HUES6 (cell line): ENCODE measurements around the gene C4A.
"Not testable (repeated sequence)": the region's sequence is repeated elsewhere in the genome, so short reads cannot be mapped to it uniquely, and the experiment has no call there.

ENCODE experiments used
- H3K27ac ChIP-seq: 2 replicates; pipeline ENCODE4 v1.7.0; 2013; ENCODE audit warnings: low read depth, mild to moderate bottlenecking, low read length, inconsistent platforms
- H3K27me3 ChIP-seq: 2 replicates; pipeline ENCODE4 v1.6.1; 2013; ENCODE audit warnings: low read length; ENCODE audit not compliant: control insufficient read depth, insufficient read depth
- H3K36me3 ChIP-seq: 2 replicates; pipeline ENCODE4 v1.6.1; 2013; ENCODE audit warnings: low read length; ENCODE audit not compliant: control insufficient read depth, insufficient read depth
- H3K4me1 ChIP-seq: 2 replicates; pipeline ENCODE4 v1.6.1; 2013; ENCODE audit warnings: low read length; ENCODE audit not compliant: control insufficient read depth, insufficient read depth
- H3K4me3 ChIP-seq: 2 replicates; pipeline ENCODE4 v1.5.1; 2013; ENCODE audit warnings: low read depth, low read length
- H3K9ac ChIP-seq: one replicate; pipeline ENCODE4 v1.6.1; 2013; ENCODE audit warnings: mild to moderate bottlenecking, low read length
- H3K9me3 ChIP-seq: 2 replicates; pipeline ENCODE4 v1.6.1; 2013; ENCODE audit warnings: low read depth, low read length; ENCODE audit not compliant: control insufficient read depth, insufficient read depth

Gene C4A

GRCh38 chr6:32009537-32009936, 27.7 kb downstream of the C4A start:
- not testable (repeated sequence) for H3K4me1 ChIP-seq, H3K27me3 ChIP-seq, H3K36me3 ChIP-seq, H3K27ac ChIP-seq, H3K4me3 ChIP-seq, H3K9ac ChIP-seq, H3K9me3 ChIP-seq

GRCh38 chr6:32010856-32011530, 29.1 kb downstream of the C4A start:
- H3K27me3 ChIP-seq, H3K4me3 ChIP-seq, H3K27ac ChIP-seq, H3K36me3 ChIP-seq, H3K9me3 ChIP-seq, H3K4me1 ChIP-seq, H3K9ac ChIP-seq: not testable (repeated sequence)

- not testable (repeated sequence) for H3K9ac ChIP-seq, H3K36me3 ChIP-seq, H3K27me3 ChIP-seq, H3K4me1 ChIP-seq, H3K4me3 ChIP-seq, H3K27ac ChIP-seq, H3K9me3 ChIP-seq
These were observed 31.2 kb downstream of the C4A start for GRCh38 chr6:32012941-32013617.

GRCh38 chr6:32013738-32014137, 31.9 kb downstream of the C4A start:
- H3K27me3 ChIP-seq, H3K27ac ChIP-seq, H3K9ac ChIP-seq, H3K36me3 ChIP-seq, H3K9me3 ChIP-seq, H3K4me3 ChIP-seq, H3K4me1 ChIP-seq: not testable (repeated sequence)

- not testable (repeated sequence) for H3K9ac ChIP-seq, H3K9me3 ChIP-seq, H3K4me3 ChIP-seq, H3K27ac ChIP-seq, H3K4me1 ChIP-seq, H3K27me3 ChIP-seq, H3K36me3 ChIP-seq
These were observed 32.7 kb downstream of the C4A start, which contains the start of gene C4B for GRCh38 chr6:32014547-32014946. TSS of gene C4B (plus strand) at chr6:32014795. CDS start at chr6:32014846, 51 bp downstream.

- not testable (repeated sequence) for H3K36me3 ChIP-seq, H3K27me3 ChIP-seq, H3K27ac ChIP-seq, H3K9ac ChIP-seq, H3K4me3 ChIP-seq, H3K4me1 ChIP-seq, H3K9me3 ChIP-seq
These were observed 40.2 kb downstream of the C4A start for GRCh38 chr6:32022100-32022499.

- H3K9me3 ChIP-seq, H3K4me3 ChIP-seq, H3K27me3 ChIP-seq, H3K27ac ChIP-seq, H3K4me1 ChIP-seq, H3K9ac ChIP-seq, H3K36me3 ChIP-seq: not testable (repeated sequence)
These were observed 46.8 kb downstream of the C4A start for GRCh38 chr6:32028631-32029030.

GRCh38 chr6:32029553-32029952, 47.7 kb downstream of the C4A start:
- H3K27me3 ChIP-seq, H3K36me3 ChIP-seq, H3K4me3 ChIP-seq, H3K27ac ChIP-seq, H3K9me3 ChIP-seq, H3K9ac ChIP-seq, H3K4me1 ChIP-seq: not testable (repeated sequence)

- not testable (repeated sequence) for H3K4me3 ChIP-seq, H3K4me1 ChIP-seq, H3K9me3 ChIP-seq, H3K36me3 ChIP-seq, H3K27ac ChIP-seq, H3K9ac ChIP-seq, H3K27me3 ChIP-seq
These were observed 53.6 kb downstream of the C4A start for GRCh38 chr6:32035283-32036013.

GRCh38 chr6:32037136-32037535, 55.3 kb downstream of the C4A start:
- H3K4me1 ChIP-seq, H3K4me3 ChIP-seq, H3K27me3 ChIP-seq, H3K27ac ChIP-seq, H3K9me3 ChIP-seq, H3K36me3 ChIP-seq, H3K9ac ChIP-seq: not testable (repeated sequence)
